ENCODE measurements around the gene WNT5A. TPM values are rescaled to one million over a fixed set of nuclear protein-coding genes. Genes with fewer than 3 reads are reported as not detected.
A peak's percentile ranks its signal among the peaks of the same experiment; 100 is the strongest.

WNT5A gene
- total RNA-seq, 1 experiment from 2014 or later, result 9.5 TPM

- Mint-ChIP-seq H3K27ac (ENCODE audit: low read depth, unreplicated experiment) (peak overlapping the region; percentile 23), H3K27me3 (ENCODE audit: insufficient read depth, unreplicated experiment) (no peaks in the 10 kb centered on the region), H3K4me1 (ENCODE audit: insufficient read depth, unreplicated experiment) (peaks cover 11% of the 10 kb centered on the region), H3K36me3 (ENCODE audit: insufficient read depth, unreplicated experiment) (peaks cover 50% of the 10 kb centered on the region), H3K4me3 (ENCODE audit: unreplicated experiment) (no peak overlapping the region), H3K9me3 (ENCODE audit: unreplicated experiment) (no peaks in the 10 kb centered on the region)
- no TSS peak for BruUV-seq (replicated peaks)
- ChIA-PET POLR2A (interaction anchor here (1.0 to 1.2 kb wide), 2 partner anchors 10 to 489 kb away, joined by 3 to 4 read pairs; partner anchors contain the start of gene WNT5A), CTCF (interaction anchor here (0.7 to 1.6 kb wide), 8 partner anchors 10 to 608 kb away, joined by 3 to 9 read pairs (median 3); partner anchors contain the start of gene WNT5A)
- TF ChIP-seq CTCF (IDR thresholded peaks at IDR 0.05; ENCODE audit: unreplicated experiment), result no peak
- DNase-seq (ENCODE audit: unreplicated experiment), result no peak
- intact Hi-C loops (cut with micrococcal nuclease), result no loop called here
Observed at GRCh38 chr3:55477306-55478303, 9.5 kb downstream of the WNT5A start.

- TF ChIP-seq CTCF (IDR thresholded peaks at IDR 0.05; ENCODE audit: unreplicated experiment), result no peak
- BruUV-seq (replicated peaks), result no TSS peak
- peaks cover 58% of the 10 kb centered on the region for H3K36me3 Mint-ChIP-seq (ENCODE audit: insufficient read depth, unreplicated experiment)
- H3K4me3 Mint-ChIP-seq (ENCODE audit: unreplicated experiment), result no peak overlapping the region
- peak; percentile 69 for DNase-seq (ENCODE audit: unreplicated experiment)
- no peak overlapping the region for H3K27ac Mint-ChIP-seq (ENCODE audit: low read depth, unreplicated experiment)
- peaks cover 11% of the 10 kb centered on the region for H3K4me1 Mint-ChIP-seq (ENCODE audit: insufficient read depth, unreplicated experiment)
- intact Hi-C loops (cut with micrococcal nuclease), result no loop called here
- ChIA-PET POLR2A (interaction anchor here (0.6 to 1.2 kb wide), 4 partner anchors 9 to 488 kb away, joined by 3 to 4 read pairs (median 3); partner anchors contain the start of gene WNT5A), CTCF (interaction anchor here (0.7 to 1.6 kb wide), 4 partner anchors 246 to 803 kb away, joined by 3 to 5 read pairs (median 4); no protein-coding TSS in a partner anchor)
- H3K9me3 Mint-ChIP-seq (ENCODE audit: unreplicated experiment), result no peaks in the 10 kb centered on the region
- no peaks in the 10 kb centered on the region for H3K27me3 Mint-ChIP-seq (ENCODE audit: insufficient read depth, unreplicated experiment)
Observed at GRCh38 chr3:55476515-55476914, 10.6 kb downstream of the WNT5A start.

GRCh38 chr3:55474213-55474632 is 12.9 kb downstream of the WNT5A start:
- Mint-ChIP-seq H3K4me3 (ENCODE audit: unreplicated experiment) (no peak overlapping the region), H3K4me1 (ENCODE audit: insufficient read depth, unreplicated experiment) (peaks cover 11% of the 10 kb centered on the region), H3K36me3 (ENCODE audit: insufficient read depth, unreplicated experiment) (peaks cover 61% of the 10 kb centered on the region), H3K27ac (ENCODE audit: low read depth, unreplicated experiment) (no peak overlapping the region), H3K27me3 (ENCODE audit: insufficient read depth, unreplicated experiment) (no peaks in the 10 kb centered on the region), H3K9me3 (ENCODE audit: unreplicated experiment) (no peaks in the 10 kb centered on the region)
- no TSS peak for BruUV-seq (replicated peaks)
- ChIA-PET CTCF (no interaction called here), POLR2A (no interaction called here)
- no peak for DNase-seq (ENCODE audit: unreplicated experiment)
- intact Hi-C loops (cut with micrococcal nuclease), result no loop called here
- TF ChIP-seq CTCF (IDR thresholded peaks at IDR 0.05; ENCODE audit: unreplicated experiment), result no peak

- intact Hi-C loops (cut with micrococcal nuclease), result no loop called here
- no peak overlapping the region for H3K27ac Mint-ChIP-seq (ENCODE audit: low read depth, unreplicated experiment)
- POLR2A ChIA-PET, result no interaction called here
Observed at GRCh38 chr3:55473788-55474187, 13.3 kb downstream of the WNT5A start.

More at GRCh38 chr3:55473788-55474187, 13.3 kb downstream of the WNT5A start:
- no TSS peak for BruUV-seq (replicated peaks)
- H3K36me3 Mint-ChIP-seq (ENCODE audit: insufficient read depth, unreplicated experiment), result peaks cover 59% of the 10 kb centered on the region
- DNase-seq (ENCODE audit: unreplicated experiment), result no peak
- CTCF ChIA-PET, result no interaction called here
- TF ChIP-seq CTCF (IDR thresholded peaks at IDR 0.05; ENCODE audit: unreplicated experiment), result no peak
- peaks cover 12% of the 10 kb centered on the region for H3K4me1 Mint-ChIP-seq (ENCODE audit: insufficient read depth, unreplicated experiment)
- no peak overlapping the region for H3K4me3 Mint-ChIP-seq (ENCODE audit: unreplicated experiment)
- H3K27me3 Mint-ChIP-seq (ENCODE audit: insufficient read depth, unreplicated experiment), result no peaks in the 10 kb centered on the region
- no peaks in the 10 kb centered on the region for H3K9me3 Mint-ChIP-seq (ENCODE audit: unreplicated experiment)
